K562 (cell line): Measurements from ENCODE around the gene STMP1. TPM values are rescaled to one million over a fixed set of nuclear protein-coding genes. Genes with fewer than 3 reads are reported as not detected.

Experiments
- ATAC-seq: fragments of 200-7000 bp; cut with Tn5 transposase; 3 replicates; pipeline ENCODE4 v1.9.1; 2020; ENCODE audit warnings: moderate library complexity
- BruUV-seq: library from RNA; stranded (reverse); fragments of 400-500 nt; replicated peaks from 2 replicates; lab custom pipeline; 2021; lab: Mats Ljungman, UMichigan
- CTCF ChIA-PET: fragments of 300-600 bp; formaldehyde crosslinking; extraction: SDS; loops from one replicate; lab custom pipeline; 2021; ENCODE audit warnings: low intra/inter-chr PET ratio; lab: Yijun Ruan, JAX
- POLR2A ChIA-PET: fragments of 300-600, 350-650 bp; sonication (Branson Sonifier 250); formaldehyde crosslinking; extraction: SDS; loops from one replicate; lab custom pipeline; 2021; ENCODE audit warnings: antibody characterized with exemption, inconsistent platforms; lab: Yijun Ruan, JAX
- DNase-seq, 4 experiments: peaks; one replicate each; pipeline versions ENCODE4 v3.0.0 to v3.0.0-alpha.2; 2011 to 2018; ENCODE audit warnings: low spot score in 3 of 4, mixed read lengths in 3 of 4; ENCODE audit errors: extremely low read depth in 1 of 4
- FAIRE-seq: peaks from 2 replicates; lab custom pipeline; 2011; peaks lifted over from hg19 to GRCh38; lab: Jason Lieb, UNC
- H2AFZ ChIP-seq: 2 replicates; pipeline ENCODE4 v1.6.0; 2011; ENCODE audit warnings: low read depth, low read length, control low read depth, inconsistent platforms
- H3K27ac ChIP-seq: fragments of 200-600 bp; 3 replicates; pipeline ENCODE4 v1.8.0; 2011; ENCODE audit warnings: low read depth, mild to moderate bottlenecking, control low read depth, inconsistent platforms, low read length, moderate library complexity, mixed read lengths; ENCODE audit errors: extremely low read depth
- H3K27me3 ChIP-seq, 2 experiments: fragments of 300-600 bp in 1 of 2; 2 replicates in 1 of 2; 3 replicates in 1 of 2; pipeline versions ENCODE4 v1.6.0 to v1.8.0; 2011; ENCODE audit warnings: inconsistent platforms in 2 of 2, low read length in 2 of 2, mild to moderate bottlenecking in 1 of 2, mixed read lengths in 1 of 2, moderate library complexity in 1 of 2; ENCODE audit not compliant: control insufficient read depth in 2 of 2, insufficient read depth in 2 of 2
- H3K36me3 ChIP-seq: fragments of 300-600 bp; 3 replicates; pipeline ENCODE4 v1.8.0; 2011; ENCODE audit warnings: mild to moderate bottlenecking, low read length, inconsistent platforms; ENCODE audit not compliant: control insufficient read depth, insufficient read depth
- H3K4me1 ChIP-seq, 2 experiments: fragments of 200-600 bp in 1 of 2; replicated peaks in 1 of 2; 2 replicates in 1 of 2; 3 replicates in 1 of 2; pipeline versions ENCODE4 v1.5.1 to v1.8.0; 2011; ENCODE audit warnings: inconsistent platforms in 2 of 2, low read length in 2 of 2, mild to moderate bottlenecking in 1 of 2, mixed read lengths in 1 of 2, moderate library complexity in 1 of 2; ENCODE audit not compliant: control insufficient read depth in 2 of 2, insufficient read depth in 2 of 2
- H3K4me2 ChIP-seq: 2 replicates; pipeline ENCODE4 v1.6.1; 2011; ENCODE audit warnings: low read length, control low read depth, inconsistent platforms, mixed read lengths; ENCODE audit not compliant: insufficient read depth
- H3K4me3 ChIP-seq: fragments of 200-600 bp; sonication (generic), shearing (Covaris generic); 2 replicates; pipeline ENCODE4 v1.5.1; 2016; ENCODE audit warnings: control low read depth, inconsistent platforms
- H3K79me2 ChIP-seq: fragments of 200-600 bp; 3 replicates; pipeline ENCODE4 v1.8.0; 2011; ENCODE audit warnings: low read length, inconsistent platforms; ENCODE audit not compliant: control insufficient read depth, insufficient read depth
- H3K9ac ChIP-seq, 2 experiments: 2 replicates each; pipeline versions ENCODE4 v1.6.0 to v1.6.1; 2011; ENCODE audit warnings: low read depth in 2 of 2, low read length in 2 of 2, control low read depth in 1 of 2, inconsistent platforms in 1 of 2, mild to moderate bottlenecking in 1 of 2, mixed read lengths in 1 of 2; ENCODE audit not compliant: insufficient read depth in 1 of 2
- H3K9me1 ChIP-seq: one replicate; pipeline ENCODE4 v1.6.0; 2011; ENCODE audit warnings: inconsistent platforms, mild to moderate bottlenecking, low read length, moderate library complexity; ENCODE audit not compliant: control insufficient read depth, insufficient read depth
- H3K9me3 ChIP-seq: replicated peaks from 2 replicates; pipeline ENCODE4 v1.5.1; 2011; ENCODE audit warnings: low read depth, low read length, inconsistent platforms; ENCODE audit not compliant: control insufficient read depth, insufficient read depth
- H4K20me1 ChIP-seq: replicated peaks from 2 replicates; pipeline ENCODE4 v1.6.1; 2011; ENCODE audit warnings: low read length, inconsistent platforms, mixed read lengths; ENCODE audit not compliant: control insufficient read depth, insufficient read depth
- CHD4 ChIP-seq: fragments of 200-600 bp; sonication (generic); IDR thresholded peaks from 3 replicates; pipeline ENCODE4 v1.6.1; 2012; ENCODE audit warnings: low read depth, mild to moderate bottlenecking, mixed read lengths, low read length, inconsistent platforms; ENCODE audit not compliant: insufficient read depth, insufficient replicate concordance, poor library complexity, severe bottlenecking
- EHMT2 ChIP-seq: fragments of 450-650 bp; IDR thresholded peaks from 2 replicates; pipeline ENCODE4 v1.6.1; 2018; ENCODE audit warnings: antibody characterized with exemption
- RBFOX2 ChIP-seq: fragments of 200-400 bp; formaldehyde crosslinking; IDR thresholded peaks from 2 replicates; pipeline ENCODE4 v1.6.1; 2017; ENCODE audit warnings: low read depth, mild to moderate bottlenecking, low read length, moderate library complexity
- XRCC5 ChIP-seq: fragments of 200-400 bp; formaldehyde crosslinking; IDR thresholded peaks from 2 replicates; pipeline ENCODE4 v1.6.1; 2017; ENCODE audit warnings: low read depth, mild to moderate bottlenecking, low read length
- ZNF830 ChIP-seq: fragments of 250-450 bp; sonication (Bioruptor Pico); IDR thresholded peaks from 2 replicates; pipeline ENCODE4 v1.5.0; 2021; ENCODE audit warnings: mild to moderate bottlenecking
- WGBS: fragments of 100-300 bp; shearing (Covaris generic); methylation state at CpG from one replicate; pipeline ENCODE4 v1.1.6; 2016; ENCODE audit warnings: low coverage, mixed read lengths; ENCODE audit not compliant: insufficient coverage; ENCODE audit errors: missing lambda C conversion rate; 5-methylcytosine and 5-hydroxymethylcytosine counted together
- in situ Hi-C: fragments of 300-500 bp; cut with MboI; formaldehyde crosslinking; loops from 4 replicates; pipeline ENCODE4 v1.15.0; 2018; ENCODE audit warnings: inconsistent platforms, mixed read lengths
- intact Hi-C: fragments of 100-400 bp; cut with micrococcal nuclease; formaldehyde crosslinking; loops from 2 replicates; pipeline ENCODE4 v1.14.2; 2022
- polyA plus RNA-seq, 8 experiments: library from polyadenylated mRNA; depleted of rRNA in 4 of 8; stranded (reverse) in 5 of 8; unstranded in 3 of 8; fragments of >200 nt; fragmentation: Nextera tagmentation in 2 of 8; fragmentation: Illumina TruSeq in 1 of 8; extraction: Ambion mirVana in 2 of 8; extraction: Trizol in 1 of 8; gene quantifications; 2 replicates each; pipeline versions ENCODE4 v1.2.1 to v1.2.3, GENCODE V29; 2011 to 2014; ENCODE audit warnings: inconsistent platforms in 1 of 8, missing spikeins in 1 of 8
- total RNA-seq, 7 experiments: library from RNA; depleted of rRNA in 6 of 7; stranded (reverse); fragments of >200 nt in 6 of 7; fragmentation: Illumina TruSeq in 2 of 7; extraction: Trizol in 2 of 7; gene quantifications; 2 replicates each; pipeline versions ENCODE4 v1.2.1 to v1.2.3, GENCODE V29; 2011 to 2021; ENCODE audit warnings: low replicate concordance in 1 of 7
- TF ChIP-seq, protein P1 (sequence below): fragments of 450-650 bp; IDR thresholded peaks from 2 replicates; pipeline ENCODE4 v1.6.1; 2017; ENCODE audit warnings: antibody characterized with exemption, mild to moderate bottlenecking
- TF ChIP-seq, protein P2 (sequence below): fragments of 450-650 bp; IDR thresholded peaks from 2 replicates; pipeline ENCODE4 v1.6.1; 2016; ENCODE audit warnings: mild to moderate bottlenecking, moderate library complexity

Gene STMP1
- total and polyA plus RNA-seq, 9 of the 15 experiments (the other 6 are each of a cell fraction or from before 2014, with no cell fraction given), result 10.6 to 249 (median 56.8) TPM

GRCh38 chr7:135693558-135693957 lies 31.2 kb downstream of the STMP1 start:
- ChIA-PET CTCF (no interaction called here), POLR2A (no interaction called here)
- Histone ChIP-seq H3K4me3 (no peak overlapping the region), H3K9me3 (no peaks in the 10 kb centered on the region), H3K79me2 (no peaks in the 10 kb centered on the region), H3K27ac (no peak overlapping the region), H3K4me2 (no peak overlapping the region), H3K9me1 (no peaks in the 10 kb centered on the region), H3K27me3 (peaks cover 0 to 16% of the 10 kb centered on the region in 2 experiments; a peak in 3 of 5 replicates), H3K9ac (no peak overlapping the region), H4K20me1 (no peaks in the 10 kb centered on the region), H3K36me3 (no peaks in the 10 kb centered on the region; the same call in 2 of the 3 replicates), H3K4me1 (no peaks in the 10 kb centered on the region), H2AFZ (no peak overlapping the region)
- FAIRE-seq, result no peak
- BruUV-seq, result no TSS peak
- DNase-seq, result no peak
- intact Hi-C loops, result no loop called here
- ATAC-seq, result peak; percentile 25; the same call in 2 of the 3 replicates
- WGBS, result 43% methylated on average over 4 of the region's 4 CpGs
- in situ Hi-C loops, result no loop called here
- no peak for TF ChIP-seq CHD4
- no peak for TF ChIP-seq EHMT2
- TF ChIP-seq RBFOX2, result no peak
- no peak for TF ChIP-seq XRCC5
- TF ChIP-seq ZNF830 (CRISPR knock-in tag), result no peak
- TF ChIP-seq, protein P1, sequence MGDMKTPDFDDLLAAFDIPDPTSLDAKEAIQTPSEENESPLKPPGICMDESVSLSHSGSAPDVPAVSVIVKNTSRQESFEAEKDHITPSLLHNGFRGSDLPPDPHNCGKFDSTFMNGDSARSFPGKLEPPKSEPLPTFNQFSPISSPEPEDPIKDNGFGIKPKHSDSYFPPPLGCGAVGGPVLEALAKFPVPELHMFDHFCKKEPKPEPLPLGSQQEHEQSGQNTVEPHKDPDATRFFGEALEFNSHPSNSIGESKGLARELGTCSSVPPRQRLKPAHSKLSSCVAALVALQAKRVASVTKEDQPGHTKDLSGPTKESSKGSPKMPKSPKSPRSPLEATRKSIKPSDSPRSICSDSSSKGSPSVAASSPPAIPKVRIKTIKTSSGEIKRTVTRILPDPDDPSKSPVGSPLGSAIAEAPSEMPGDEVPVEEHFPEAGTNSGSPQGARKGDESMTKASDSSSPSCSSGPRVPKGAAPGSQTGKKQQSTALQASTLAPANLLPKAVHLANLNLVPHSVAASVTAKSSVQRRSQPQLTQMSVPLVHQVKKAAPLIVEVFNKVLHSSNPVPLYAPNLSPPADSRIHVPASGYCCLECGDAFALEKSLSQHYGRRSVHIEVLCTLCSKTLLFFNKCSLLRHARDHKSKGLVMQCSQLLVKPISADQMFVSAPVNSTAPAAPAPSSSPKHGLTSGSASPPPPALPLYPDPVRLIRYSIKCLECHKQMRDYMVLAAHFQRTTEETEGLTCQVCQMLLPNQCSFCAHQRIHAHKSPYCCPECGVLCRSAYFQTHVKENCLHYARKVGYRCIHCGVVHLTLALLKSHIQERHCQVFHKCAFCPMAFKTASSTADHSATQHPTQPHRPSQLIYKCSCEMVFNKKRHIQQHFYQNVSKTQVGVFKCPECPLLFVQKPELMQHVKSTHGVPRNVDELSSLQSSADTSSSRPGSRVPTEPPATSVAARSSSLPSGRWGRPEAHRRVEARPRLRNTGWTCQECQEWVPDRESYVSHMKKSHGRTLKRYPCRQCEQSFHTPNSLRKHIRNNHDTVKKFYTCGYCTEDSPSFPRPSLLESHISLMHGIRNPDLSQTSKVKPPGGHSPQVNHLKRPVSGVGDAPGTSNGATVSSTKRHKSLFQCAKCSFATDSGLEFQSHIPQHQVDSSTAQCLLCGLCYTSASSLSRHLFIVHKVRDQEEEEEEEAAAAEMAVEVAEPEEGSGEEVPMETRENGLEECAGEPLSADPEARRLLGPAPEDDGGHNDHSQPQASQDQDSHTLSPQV, result no peak
- TF ChIP-seq, protein P2, sequence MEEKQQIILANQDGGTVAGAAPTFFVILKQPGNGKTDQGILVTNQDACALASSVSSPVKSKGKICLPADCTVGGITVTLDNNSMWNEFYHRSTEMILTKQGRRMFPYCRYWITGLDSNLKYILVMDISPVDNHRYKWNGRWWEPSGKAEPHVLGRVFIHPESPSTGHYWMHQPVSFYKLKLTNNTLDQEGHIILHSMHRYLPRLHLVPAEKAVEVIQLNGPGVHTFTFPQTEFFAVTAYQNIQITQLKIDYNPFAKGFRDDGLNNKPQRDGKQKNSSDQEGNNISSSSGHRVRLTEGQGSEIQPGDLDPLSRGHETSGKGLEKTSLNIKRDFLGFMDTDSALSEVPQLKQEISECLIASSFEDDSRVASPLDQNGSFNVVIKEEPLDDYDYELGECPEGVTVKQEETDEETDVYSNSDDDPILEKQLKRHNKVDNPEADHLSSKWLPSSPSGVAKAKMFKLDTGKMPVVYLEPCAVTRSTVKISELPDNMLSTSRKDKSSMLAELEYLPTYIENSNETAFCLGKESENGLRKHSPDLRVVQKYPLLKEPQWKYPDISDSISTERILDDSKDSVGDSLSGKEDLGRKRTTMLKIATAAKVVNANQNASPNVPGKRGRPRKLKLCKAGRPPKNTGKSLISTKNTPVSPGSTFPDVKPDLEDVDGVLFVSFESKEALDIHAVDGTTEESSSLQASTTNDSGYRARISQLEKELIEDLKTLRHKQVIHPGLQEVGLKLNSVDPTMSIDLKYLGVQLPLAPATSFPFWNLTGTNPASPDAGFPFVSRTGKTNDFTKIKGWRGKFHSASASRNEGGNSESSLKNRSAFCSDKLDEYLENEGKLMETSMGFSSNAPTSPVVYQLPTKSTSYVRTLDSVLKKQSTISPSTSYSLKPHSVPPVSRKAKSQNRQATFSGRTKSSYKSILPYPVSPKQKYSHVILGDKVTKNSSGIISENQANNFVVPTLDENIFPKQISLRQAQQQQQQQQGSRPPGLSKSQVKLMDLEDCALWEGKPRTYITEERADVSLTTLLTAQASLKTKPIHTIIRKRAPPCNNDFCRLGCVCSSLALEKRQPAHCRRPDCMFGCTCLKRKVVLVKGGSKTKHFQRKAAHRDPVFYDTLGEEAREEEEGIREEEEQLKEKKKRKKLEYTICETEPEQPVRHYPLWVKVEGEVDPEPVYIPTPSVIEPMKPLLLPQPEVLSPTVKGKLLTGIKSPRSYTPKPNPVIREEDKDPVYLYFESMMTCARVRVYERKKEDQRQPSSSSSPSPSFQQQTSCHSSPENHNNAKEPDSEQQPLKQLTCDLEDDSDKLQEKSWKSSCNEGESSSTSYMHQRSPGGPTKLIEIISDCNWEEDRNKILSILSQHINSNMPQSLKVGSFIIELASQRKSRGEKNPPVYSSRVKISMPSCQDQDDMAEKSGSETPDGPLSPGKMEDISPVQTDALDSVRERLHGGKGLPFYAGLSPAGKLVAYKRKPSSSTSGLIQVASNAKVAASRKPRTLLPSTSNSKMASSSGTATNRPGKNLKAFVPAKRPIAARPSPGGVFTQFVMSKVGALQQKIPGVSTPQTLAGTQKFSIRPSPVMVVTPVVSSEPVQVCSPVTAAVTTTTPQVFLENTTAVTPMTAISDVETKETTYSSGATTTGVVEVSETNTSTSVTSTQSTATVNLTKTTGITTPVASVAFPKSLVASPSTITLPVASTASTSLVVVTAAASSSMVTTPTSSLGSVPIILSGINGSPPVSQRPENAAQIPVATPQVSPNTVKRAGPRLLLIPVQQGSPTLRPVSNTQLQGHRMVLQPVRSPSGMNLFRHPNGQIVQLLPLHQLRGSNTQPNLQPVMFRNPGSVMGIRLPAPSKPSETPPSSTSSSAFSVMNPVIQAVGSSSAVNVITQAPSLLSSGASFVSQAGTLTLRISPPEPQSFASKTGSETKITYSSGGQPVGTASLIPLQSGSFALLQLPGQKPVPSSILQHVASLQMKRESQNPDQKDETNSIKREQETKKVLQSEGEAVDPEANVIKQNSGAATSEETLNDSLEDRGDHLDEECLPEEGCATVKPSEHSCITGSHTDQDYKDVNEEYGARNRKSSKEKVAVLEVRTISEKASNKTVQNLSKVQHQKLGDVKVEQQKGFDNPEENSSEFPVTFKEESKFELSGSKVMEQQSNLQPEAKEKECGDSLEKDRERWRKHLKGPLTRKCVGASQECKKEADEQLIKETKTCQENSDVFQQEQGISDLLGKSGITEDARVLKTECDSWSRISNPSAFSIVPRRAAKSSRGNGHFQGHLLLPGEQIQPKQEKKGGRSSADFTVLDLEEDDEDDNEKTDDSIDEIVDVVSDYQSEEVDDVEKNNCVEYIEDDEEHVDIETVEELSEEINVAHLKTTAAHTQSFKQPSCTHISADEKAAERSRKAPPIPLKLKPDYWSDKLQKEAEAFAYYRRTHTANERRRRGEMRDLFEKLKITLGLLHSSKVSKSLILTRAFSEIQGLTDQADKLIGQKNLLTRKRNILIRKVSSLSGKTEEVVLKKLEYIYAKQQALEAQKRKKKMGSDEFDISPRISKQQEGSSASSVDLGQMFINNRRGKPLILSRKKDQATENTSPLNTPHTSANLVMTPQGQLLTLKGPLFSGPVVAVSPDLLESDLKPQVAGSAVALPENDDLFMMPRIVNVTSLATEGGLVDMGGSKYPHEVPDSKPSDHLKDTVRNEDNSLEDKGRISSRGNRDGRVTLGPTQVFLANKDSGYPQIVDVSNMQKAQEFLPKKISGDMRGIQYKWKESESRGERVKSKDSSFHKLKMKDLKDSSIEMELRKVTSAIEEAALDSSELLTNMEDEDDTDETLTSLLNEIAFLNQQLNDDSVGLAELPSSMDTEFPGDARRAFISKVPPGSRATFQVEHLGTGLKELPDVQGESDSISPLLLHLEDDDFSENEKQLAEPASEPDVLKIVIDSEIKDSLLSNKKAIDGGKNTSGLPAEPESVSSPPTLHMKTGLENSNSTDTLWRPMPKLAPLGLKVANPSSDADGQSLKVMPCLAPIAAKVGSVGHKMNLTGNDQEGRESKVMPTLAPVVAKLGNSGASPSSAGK, result no peak
